HepG2 (cell line): ENCODE results near the gene CPO.

Experiments
- CENPT ChIP-seq: sonication (generic); formaldehyde crosslinking; IDR thresholded peaks from 2 replicates; pipeline ENCODE4 v1.8.0; 2022; ENCODE audit warnings: low read depth, mild to moderate bottlenecking, moderate library complexity, missing genetic modification reagents
- CREB1 ChIP-seq, 2 experiments: fragments of 450-650 bp in 1 of 2; IDR thresholded peaks; 2 replicates each; pipeline ENCODE4 v1.6.1; 2016 to 2017; ENCODE audit warnings: control low read depth in 1 of 2, mild to moderate bottlenecking in 1 of 2, missing compliant biosample characterization in 1 of 2, missing genetic modification characterization in 1 of 2
- JUND ChIP-seq: sonication (generic); formaldehyde crosslinking; IDR thresholded peaks from 2 replicates; pipeline ENCODE4 v1.8.0; 2022; ENCODE audit warnings: mild to moderate bottlenecking, missing genetic modification reagents
- KLF12 ChIP-seq: sonication (generic); formaldehyde crosslinking; IDR thresholded peaks from 2 replicates; pipeline ENCODE4 v1.4.0; 2020; ENCODE audit warnings: missing genetic modification reagents, borderline replicate concordance
- KLF6 ChIP-seq: IDR thresholded peaks from 2 replicates; pipeline ENCODE4 v1.8.0; 2016; ENCODE audit warnings: missing biosample characterization, missing genetic modification reagents
- POLR2A ChIP-seq, 2 experiments: IDR thresholded peaks; 2 replicates each; pipeline ENCODE4 v1.6.1; 2011; ENCODE audit warnings: low read depth in 2 of 2, low read length in 2 of 2, mild to moderate bottlenecking in 1 of 2, moderate library complexity in 1 of 2; ENCODE audit not compliant: insufficient read depth in 1 of 2
- POLR2AphosphoS5 ChIP-seq: IDR thresholded peaks from 2 replicates; pipeline ENCODE4 v1.6.1; 2012; ENCODE audit warnings: low read depth, low read length
- ZBTB42 ChIP-seq: sonication (generic); formaldehyde crosslinking; IDR thresholded peaks from 2 replicates; pipeline ENCODE4 v1.5.0; 2020; ENCODE audit warnings: mild to moderate bottlenecking, missing genetic modification reagents
- ZFY ChIP-seq: sonication (generic); formaldehyde crosslinking; IDR thresholded peaks from 2 replicates; pipeline ENCODE4 v1.4.0; 2020; ENCODE audit warnings: missing genetic modification reagents
- ZNF17 ChIP-seq: sonication (generic); formaldehyde crosslinking; IDR thresholded peaks from 2 replicates; pipeline ENCODE4 v1.5.0; 2020; ENCODE audit warnings: mild to moderate bottlenecking, missing genetic modification reagents
- ZNF318 ChIP-seq: sonication (generic); formaldehyde crosslinking; IDR thresholded peaks from 2 replicates; pipeline ENCODE4 v1.4.0; 2020; ENCODE audit warnings: mild to moderate bottlenecking, missing genetic modification reagents
- ZNF674 ChIP-seq: sonication (generic); formaldehyde crosslinking; IDR thresholded peaks from 2 replicates; pipeline ENCODE4 v1.5.0; 2020; ENCODE audit warnings: low read depth, mild to moderate bottlenecking, missing genetic modification reagents
- TF ChIP-seq, protein P1 (sequence below): sonication (generic); formaldehyde crosslinking; IDR thresholded peaks from 2 replicates; pipeline ENCODE4 v1.5.0; 2020; ENCODE audit warnings: mild to moderate bottlenecking, missing genetic modification reagents, moderate library complexity

GRCh38 chr2:206940546-206940945 lies 1.2 kb downstream of the CPO start:
- no peak for TF ChIP-seq ZNF318
- no peak for TF ChIP-seq POLR2AphosphoS5
- TF ChIP-seq POLR2A (IDR thresholded peaks at IDR 0.05; ENCODE audit: insufficient read depth in 1 of 2, low read depth in 2 of 2, low read length in 2 of 2), result no peak
- no peak for TF ChIP-seq ZNF674 (CRISPR knock-in tag)
- no peak for TF ChIP-seq CREB1 (IDR thresholded peaks at IDR 0.05)
- TF ChIP-seq CREB1 (CRISPR knock-in tag; IDR thresholded peaks at IDR 0.05), result no peak
- no peak for TF ChIP-seq ZNF17 (CRISPR knock-in tag)
- TF ChIP-seq KLF6 (CRISPR knock-in tag), result no peak
- no peak for TF ChIP-seq JUND
- TF ChIP-seq ZFY, result no peak
- TF ChIP-seq, protein P1, sequence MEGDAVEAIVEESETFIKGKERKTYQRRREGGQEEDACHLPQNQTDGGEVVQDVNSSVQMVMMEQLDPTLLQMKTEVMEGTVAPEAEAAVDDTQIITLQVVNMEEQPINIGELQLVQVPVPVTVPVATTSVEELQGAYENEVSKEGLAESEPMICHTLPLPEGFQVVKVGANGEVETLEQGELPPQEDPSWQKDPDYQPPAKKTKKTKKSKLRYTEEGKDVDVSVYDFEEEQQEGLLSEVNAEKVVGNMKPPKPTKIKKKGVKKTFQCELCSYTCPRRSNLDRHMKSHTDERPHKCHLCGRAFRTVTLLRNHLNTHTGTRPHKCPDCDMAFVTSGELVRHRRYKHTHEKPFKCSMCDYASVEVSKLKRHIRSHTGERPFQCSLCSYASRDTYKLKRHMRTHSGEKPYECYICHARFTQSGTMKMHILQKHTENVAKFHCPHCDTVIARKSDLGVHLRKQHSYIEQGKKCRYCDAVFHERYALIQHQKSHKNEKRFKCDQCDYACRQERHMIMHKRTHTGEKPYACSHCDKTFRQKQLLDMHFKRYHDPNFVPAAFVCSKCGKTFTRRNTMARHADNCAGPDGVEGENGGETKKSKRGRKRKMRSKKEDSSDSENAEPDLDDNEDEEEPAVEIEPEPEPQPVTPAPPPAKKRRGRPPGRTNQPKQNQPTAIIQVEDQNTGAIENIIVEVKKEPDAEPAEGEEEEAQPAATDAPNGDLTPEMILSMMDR (CRISPR knock-in tag), result no peak
- TF ChIP-seq ZBTB42, result no peak
- TF ChIP-seq KLF12 (CRISPR knock-in tag), result no peak
- no peak for TF ChIP-seq CENPT (CRISPR knock-in tag)
